ENCODE results near the gene GOT2. TPM values are rescaled to one million over a fixed set of nuclear protein-coding genes. Genes with fewer than 3 reads are reported as not detected.

The GOT2 gene
- total RNA-seq, 1 experiment from 2014 or later = 64.0 TPM

GRCh38 chr16:58716468-58716867, 17.6 kb downstream of the GOT2 start:
- Histone ChIP-seq H3K27me3 (ENCODE audit: control insufficient read depth, insufficient read depth, low read length) (no peaks in the 10 kb centered on the region), H3K4me1 (ENCODE audit: control insufficient read depth, insufficient read depth, low read length) (no peaks in the 10 kb centered on the region), H3K27ac (ENCODE audit: low read length) (no peak overlapping the region), H3K4me3 (ENCODE audit: low read depth in 2 of 2, low read length in 2 of 2) (no peak overlapping the region), H3K36me3 (ENCODE audit: control insufficient read depth, insufficient read depth, low read length) (peaks cover 9% of the 10 kb centered on the region; the same call in 1 of the 2 replicates), H3K9me3 (ENCODE audit: control insufficient read depth, insufficient read depth, low read depth, low read length) (no peaks in the 10 kb centered on the region)
- TF ChIP-seq POLR2AphosphoS5 (IDR thresholded peaks at IDR 0.05; ENCODE audit: low read depth, low read length) = no peak
- TF ChIP-seq REST (IDR thresholded peaks at IDR 0.05; ENCODE audit: insufficient read depth in 1 of 2, low read depth in 2 of 2, low read length in 1 of 2) = no peak
- no peak for TF ChIP-seq TCF7L2 (IDR thresholded peaks at IDR 0.05; ENCODE audit: low read depth, low read length)
- TF ChIP-seq SIN3A (IDR thresholded peaks at IDR 0.05; ENCODE audit: borderline replicate concordance, insufficient read depth, low read depth, low read length) = no peak
- no peak for TF ChIP-seq CTCF (IDR thresholded peaks at IDR 0.05)
- ChIA-PET POLR2A (no interaction called here), CTCF (no interaction called here)
- DNase-seq (ENCODE audit: low read depth, low spot score) (no peak), ATAC-seq (no peak)
- in situ Hi-C loops (cut with HindIII; ENCODE audit: low pct_unique_long_range_greater_than_20kb, low sequenced_read_pairs) = no loop called here
- intact Hi-C loops (cut with micrococcal nuclease; ENCODE audit: unreplicated experiment) = no loop called here
- BruUV-seq (replicated peaks) = no TSS peak

DNA sequence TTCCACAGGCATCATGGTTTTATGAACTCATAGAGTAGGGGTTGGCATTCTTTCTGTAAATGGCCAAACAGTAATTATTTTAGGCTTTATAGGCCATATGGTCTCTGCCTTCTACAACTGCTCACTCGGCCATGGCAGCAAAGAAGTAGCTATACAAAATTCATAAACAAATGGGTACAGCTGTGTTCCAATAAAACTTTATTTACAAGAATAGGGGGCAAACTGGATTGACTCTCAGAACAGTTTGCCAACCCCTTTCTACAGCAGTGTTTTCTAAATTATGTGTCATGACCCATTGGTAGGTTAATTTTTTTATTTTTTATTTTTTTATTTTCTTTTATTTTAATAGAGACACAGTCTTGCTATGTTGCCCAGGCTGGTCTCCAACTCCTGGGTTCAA, 20.4 kb downstream of the GOT2 start:
- no peak for DNase-seq (ENCODE audit: low read depth, low spot score)
- intact Hi-C loops (cut with micrococcal nuclease; ENCODE audit: unreplicated experiment) (no loop called here), in situ Hi-C loops (cut with HindIII; ENCODE audit: low pct_unique_long_range_greater_than_20kb, low sequenced_read_pairs) (no loop called here)
- no peak overlapping the region for H3K4me3 ChIP-seq (ENCODE audit: low read depth in 2 of 2, low read length in 2 of 2)
- CTCF ChIA-PET = no interaction called here
- no peaks in the 10 kb centered on the region for H3K27me3 ChIP-seq (ENCODE audit: control insufficient read depth, insufficient read depth, low read length)
- H3K27ac ChIP-seq (ENCODE audit: low read length) = no peak overlapping the region
- no TSS peak for BruUV-seq (replicated peaks)
- POLR2A ChIA-PET = no interaction called here
- TF ChIP-seq REST (IDR thresholded peaks at IDR 0.05; ENCODE audit: insufficient read depth in 1 of 2, low read depth in 2 of 2, low read length in 1 of 2) (no peak), TCF7L2 (IDR thresholded peaks at IDR 0.05; ENCODE audit: low read depth, low read length) (no peak), POLR2AphosphoS5 (IDR thresholded peaks at IDR 0.05; ENCODE audit: low read depth, low read length) (no peak), CTCF (IDR thresholded peaks at IDR 0.05) (no peak), SIN3A (IDR thresholded peaks at IDR 0.05; ENCODE audit: borderline replicate concordance, insufficient read depth, low read depth, low read length) (no peak)
- peaks cover 4% of the 10 kb centered on the region; the same call in 1 of the 2 replicates for H3K36me3 ChIP-seq (ENCODE audit: control insufficient read depth, insufficient read depth, low read length)
- H3K9me3 ChIP-seq (ENCODE audit: control insufficient read depth, insufficient read depth, low read depth, low read length) = no peaks in the 10 kb centered on the region
- H3K4me1 ChIP-seq (ENCODE audit: control insufficient read depth, insufficient read depth, low read length) = no peaks in the 10 kb centered on the region
- no peak for ATAC-seq

All from Panc1 (cell line).